ENCODE measurements around the gene OAS1. TPM values are rescaled to one million over a fixed set of nuclear protein-coding genes. Genes with fewer than 3 reads are reported as not detected.

Gene OAS1
- total RNA-seq: 1.2 and 1.5 TPM in 2 replicates

DNA sequence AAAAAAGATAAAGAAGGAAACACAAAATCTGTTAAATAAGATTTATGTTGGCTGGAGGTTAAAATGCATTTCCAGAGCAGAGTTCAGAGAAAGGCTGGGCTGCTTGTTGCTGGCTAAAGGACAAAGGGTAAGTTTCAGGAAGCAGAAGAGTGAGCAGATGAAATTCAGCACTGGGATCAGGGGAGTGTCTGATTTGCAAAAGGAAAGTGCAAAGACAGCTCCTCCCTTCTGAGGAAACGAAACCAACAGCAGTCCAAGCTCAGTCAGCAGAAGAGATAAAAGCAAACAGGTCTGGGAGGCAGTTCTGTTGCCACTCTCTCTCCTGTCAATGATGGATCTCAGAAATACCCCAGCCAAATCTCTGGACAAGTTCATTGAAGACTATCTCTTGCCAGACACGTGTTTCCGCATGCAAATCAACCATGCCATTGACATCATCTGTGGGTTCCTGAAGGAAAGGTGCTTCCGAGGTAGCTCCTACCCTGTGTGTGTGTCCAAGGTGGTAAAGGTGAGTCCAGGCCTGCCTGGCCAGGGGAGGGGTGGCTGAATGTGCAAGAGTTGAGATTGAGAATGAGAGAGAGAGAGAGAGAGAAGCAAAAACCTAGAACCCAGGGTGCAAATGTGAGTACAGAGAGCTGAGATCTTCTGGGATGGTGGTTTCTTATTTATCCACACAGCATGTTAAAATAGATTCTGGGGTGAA lies at the start of gene OAS1:
Gene OAS1, plus strand, starts transcription at position 251 of the 703 bp plus-strand sequence. Its CDS starts 78 bp downstream, at position 329.

DNA sequence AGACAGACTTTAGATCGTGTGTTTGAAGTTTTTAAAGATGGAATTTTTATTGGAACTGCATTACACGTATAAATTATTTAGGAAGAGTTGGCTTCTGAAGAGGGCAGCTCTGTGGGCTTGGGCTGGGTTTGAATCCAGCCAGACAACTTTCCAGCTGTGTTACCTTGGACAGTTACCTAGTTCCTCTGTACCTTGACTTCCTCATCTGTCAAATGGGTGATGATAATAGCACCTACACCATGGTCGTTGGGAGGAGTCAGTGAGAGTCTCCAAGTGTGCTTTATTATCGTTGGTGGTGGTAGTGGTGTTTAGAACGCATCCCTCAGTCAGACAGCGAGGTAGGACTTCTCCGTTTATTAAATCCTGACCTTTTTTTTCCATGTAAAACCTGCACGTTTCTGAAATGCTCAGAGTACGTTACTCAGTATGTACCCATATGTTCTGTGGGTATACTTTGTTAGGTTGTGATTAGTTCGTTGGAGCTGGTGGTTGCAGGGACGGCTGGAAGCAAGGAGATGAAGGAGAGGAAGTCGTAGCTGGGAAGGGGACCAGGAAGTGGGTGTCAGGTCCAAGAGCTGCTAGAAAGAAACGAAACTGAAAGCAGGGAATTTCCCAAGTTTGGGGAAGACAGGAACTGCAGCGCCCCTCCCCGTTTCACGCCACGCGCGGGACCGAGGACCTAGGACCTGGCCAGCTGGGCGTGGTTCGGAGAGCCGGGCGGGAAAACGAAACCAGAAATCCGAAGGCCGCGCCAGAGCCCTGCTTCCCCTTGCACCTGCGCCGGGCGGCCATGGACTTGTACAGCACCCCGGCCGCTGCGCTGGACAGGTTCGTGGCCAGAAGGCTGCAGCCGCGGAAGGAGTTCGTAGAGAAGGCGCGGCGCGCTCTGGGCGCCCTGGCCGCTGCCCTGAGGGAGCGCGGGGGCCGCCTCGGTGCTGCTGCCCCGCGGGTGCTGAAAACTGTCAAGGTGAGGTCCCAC lies 31.3 kb downstream of the OAS1 start, which contains the start of gene OAS3:
Gene OAS3, plus strand, starts transcription at position 734 of the 979 bp plus-strand sequence. Its CDS starts 57 bp downstream, at position 791.

Other genes starting within 250 kb of the OAS1 start
- gene RPH3A, start 115.2 kb upstream of the OAS1 start, total RNA-seq: not detected in 2 replicates
- 5.1 and 5.5 TPM in 2 replicates for gene OAS3, start 31.5 kb downstream of the OAS1 start, total RNA-seq
- 2.5 and 4.2 TPM in 2 replicates for gene OAS2, start 71.6 kb downstream of the OAS1 start, total RNA-seq
- 0.03 TPM in 1 of 2 replicates, not detected in the other for gene DTX1, start 149.8 kb downstream of the OAS1 start, total RNA-seq
- not detected in 2 replicates for gene RASAL1, start 228.8 kb downstream of the OAS1 start, total RNA-seq
- gene CFAP73, start 242.8 kb downstream of the OAS1 start, total RNA-seq: not detected in 2 replicates